IMR-90 (cell line): ENCODE results near the gene KDELR1. TPM values are rescaled to one million over a fixed set of nuclear protein-coding genes. Genes with fewer than 3 reads are reported as not detected.
A peak's percentile ranks its signal among the peaks of the same experiment; 100 is the strongest.

Experiments
- ATAC-seq: fragments of 200-7000 bp; cut with Tn5 transposase; 2 replicates; pipeline ENCODE4 v1.9.1; 2020; ENCODE audit warnings: low read depth, mild to moderate bottlenecking, moderate library complexity
- BruUV-seq: library from RNA; stranded (reverse); fragments of 400-500 nt; replicated peaks from 2 replicates; lab custom pipeline; 2021; lab: Mats Ljungman, UMichigan
- CTCF ChIA-PET: fragments of 300-600 bp; formaldehyde crosslinking; extraction: SDS; loops from one replicate; lab custom pipeline; 2021; ENCODE audit warnings: antibody characterized with exemption; lab: Yijun Ruan, JAX
- POLR2A ChIA-PET: fragments of 300-600 bp; sonication (Branson Sonifier 250); formaldehyde crosslinking; loops from one replicate; lab custom pipeline; 2022; ENCODE audit warnings: antibody characterized with exemption; ENCODE audit not compliant: unreplicated experiment; lab: Charles Lee
- DNase-seq: peaks from one replicate; pipeline ENCODE4 v3.0.0; 2013
- H2AFZ ChIP-seq: replicated peaks from 2 replicates; pipeline ENCODE3; 2013; ENCODE audit warnings: low read length, mild to moderate bottlenecking; ENCODE audit not compliant: poor library complexity
- H2AK5ac ChIP-seq: 2 replicates; pipeline ENCODE4 v1.6.1; 2013; ENCODE audit warnings: low read depth, low read length, inconsistent platforms
- H2AK9ac ChIP-seq: replicated peaks from 2 replicates; pipeline ENCODE3; 2013; ENCODE audit warnings: mild to moderate bottlenecking, low read depth, low read length, moderate library complexity; ENCODE audit not compliant: poor library complexity
- H2BK120ac ChIP-seq: 2 replicates; pipeline ENCODE4 v1.6.1; 2013; ENCODE audit warnings: low read depth, low read length, inconsistent platforms
- H2BK15ac ChIP-seq: 3 replicates; pipeline ENCODE4 v1.6.1; 2013; ENCODE audit warnings: low read depth, low read length, inconsistent platforms
- H2BK20ac ChIP-seq: 2 replicates; pipeline ENCODE4 v1.6.1; 2013; ENCODE audit warnings: low read depth, mild to moderate bottlenecking, inconsistent platforms, low read length, moderate library complexity
- H2BK5ac ChIP-seq: 2 replicates; pipeline ENCODE4 v1.6.1; 2013; ENCODE audit warnings: mild to moderate bottlenecking, low read depth, low read length, inconsistent platforms; ENCODE audit not compliant: poor library complexity, severe bottlenecking
- H3K14ac ChIP-seq: replicated peaks from 2 replicates; pipeline ENCODE4 v1.6.1; 2013; ENCODE audit warnings: low read depth, low read length, inconsistent platforms
- H3K18ac ChIP-seq: 2 replicates; pipeline ENCODE4 v1.6.1; 2013; ENCODE audit warnings: low read depth, low read length, control low read depth
- H3K23ac ChIP-seq: 2 replicates; pipeline ENCODE4 v1.6.1; 2013; ENCODE audit warnings: low read depth, low read length, inconsistent platforms
- H3K27ac ChIP-seq: 2 replicates; pipeline ENCODE4 v1.5.1; 2013; ENCODE audit warnings: mild to moderate bottlenecking, control low read depth, low read length; ENCODE audit not compliant: insufficient read depth
- H3K27me3 ChIP-seq: 2 replicates; pipeline ENCODE4 v1.6.1; 2013; ENCODE audit warnings: low read length; ENCODE audit not compliant: control insufficient read depth, insufficient read depth
- H3K36me3 ChIP-seq: 2 replicates; pipeline ENCODE4 v1.6.1; 2013; ENCODE audit warnings: low read length, mixed read lengths; ENCODE audit not compliant: control insufficient read depth, insufficient read depth
- H3K4ac ChIP-seq: 2 replicates; pipeline ENCODE4 v1.6.1; 2013; ENCODE audit warnings: low read depth, low read length, inconsistent platforms
- H3K4me1 ChIP-seq: 2 replicates; pipeline ENCODE4 v1.6.1; 2013; ENCODE audit warnings: low read length, mixed read lengths; ENCODE audit not compliant: control insufficient read depth, insufficient read depth
- H3K4me2 ChIP-seq: 2 replicates; pipeline ENCODE4 v1.6.1; 2013; ENCODE audit warnings: low read depth, mild to moderate bottlenecking, control low read depth, low read length, moderate library complexity
- H3K4me3 ChIP-seq: 2 replicates; pipeline ENCODE4 v1.5.1; 2013; ENCODE audit warnings: low read depth, mild to moderate bottlenecking, control low read depth, low read length, moderate library complexity; ENCODE audit not compliant: insufficient read depth
- H3K56ac ChIP-seq: 2 replicates; pipeline ENCODE4 v1.6.1; 2013; ENCODE audit warnings: low read length, inconsistent platforms; ENCODE audit not compliant: insufficient read depth; ENCODE audit errors: extremely low read depth
- H3K79me1 ChIP-seq, 2 experiments: 2 replicates each; pipeline ENCODE4 v1.6.1; 2013; ENCODE audit warnings: low read length in 2 of 2, inconsistent platforms in 1 of 2, low read depth in 1 of 2
- H3K9ac ChIP-seq: 2 replicates; pipeline ENCODE4 v1.6.1; 2013; ENCODE audit warnings: low read depth, low read length, control low read depth
- H3K9me1 ChIP-seq: 2 replicates; pipeline ENCODE4 v1.6.1; 2013; ENCODE audit warnings: low read length, inconsistent platforms; ENCODE audit not compliant: insufficient read depth
- H3K9me3 ChIP-seq: 2 replicates; pipeline ENCODE4 v1.6.1; 2013; ENCODE audit warnings: low read length; ENCODE audit not compliant: control insufficient read depth, insufficient read depth
- H4K20me1 ChIP-seq: 2 replicates; pipeline ENCODE4 v1.6.1; 2013; ENCODE audit warnings: low read length, inconsistent platforms; ENCODE audit not compliant: insufficient read depth
- H4K5ac ChIP-seq: 2 replicates; pipeline ENCODE4 v1.6.1; 2013; ENCODE audit warnings: mild to moderate bottlenecking, low read depth, low read length, control low read depth
- H4K8ac ChIP-seq, 2 experiments: 2 replicates each; pipeline ENCODE4 v1.6.1; 2013; ENCODE audit warnings: low read depth in 2 of 2, low read length in 2 of 2, control low read depth in 1 of 2, inconsistent platforms in 1 of 2
- H4K91ac ChIP-seq: 2 replicates; pipeline ENCODE4 v1.6.1; 2013; ENCODE audit warnings: low read depth, low read length, inconsistent platforms; ENCODE audit not compliant: insufficient read depth
- BHLHE40 ChIP-seq: fragments of 150-350 bp; IDR thresholded peaks from 2 replicates; pipeline ENCODE4 v1.6.1; 2016; ENCODE audit warnings: mild to moderate bottlenecking, low read depth, low read length
- CEBPB ChIP-seq: IDR thresholded peaks from 2 replicates; pipeline ENCODE4 v1.6.1; 2012; ENCODE audit warnings: low read depth, low read length, improper control_type of control experiment
- CHD1 ChIP-seq: IDR thresholded peaks from 2 replicates; pipeline ENCODE4 v1.6.1; 2012; ENCODE audit warnings: low read depth, low read length, improper control_type of control experiment
- CTCF ChIP-seq: conservative IDR thresholded peaks from 2 replicates; pipeline ENCODE4 v1.5.1; 2012; ENCODE audit warnings: mild to moderate bottlenecking, low read depth, low read length, improper control_type of control experiment
- ELK1 ChIP-seq: fragments of 150-350 bp; IDR thresholded peaks from 2 replicates; pipeline ENCODE4 v1.6.1; 2016; ENCODE audit warnings: low read depth, mild to moderate bottlenecking, low read length, moderate library complexity, borderline replicate concordance
- FOS ChIP-seq: fragments of 150-350 bp; IDR thresholded peaks from 2 replicates; pipeline ENCODE4 v1.6.1; 2016; ENCODE audit warnings: low read depth, low read length
- MAFK ChIP-seq: IDR thresholded peaks from 2 replicates; pipeline ENCODE4 v1.6.1; 2012; ENCODE audit warnings: low read depth, low read length, improper control_type of control experiment
- MAZ ChIP-seq: IDR thresholded peaks from 2 replicates; pipeline ENCODE4 v1.6.1; 2012; ENCODE audit warnings: low read depth, mild to moderate bottlenecking, low read length, improper control_type of control experiment, moderate library complexity, borderline replicate concordance
- MXI1 ChIP-seq: IDR thresholded peaks from 2 replicates; pipeline ENCODE4 v1.6.1; 2012; ENCODE audit warnings: low read depth, mild to moderate bottlenecking, low read length, moderate library complexity, borderline replicate concordance
- NFE2L2 ChIP-seq: fragments of 150-350 bp; IDR thresholded peaks from 2 replicates; pipeline ENCODE4 v1.6.1; 2016; ENCODE audit warnings: low read depth, mild to moderate bottlenecking, low read length
- POLR2A ChIP-seq: IDR thresholded peaks from 2 replicates; pipeline ENCODE4 v1.6.1; 2012; ENCODE audit warnings: mild to moderate bottlenecking, low read depth, low read length
- RAD21 ChIP-seq: IDR thresholded peaks from 2 replicates; pipeline ENCODE4 v1.6.1; 2012; ENCODE audit warnings: low read length, improper control_type of control experiment
- RCOR1 ChIP-seq: IDR thresholded peaks from 2 replicates; pipeline ENCODE4 v1.6.1; 2012; ENCODE audit warnings: mild to moderate bottlenecking, low read length, improper control_type of control experiment; ENCODE audit not compliant: insufficient replicate concordance
- RFX5 ChIP-seq: IDR thresholded peaks from 2 replicates; pipeline ENCODE4 v1.8.0; 2012; ENCODE audit warnings: low read depth, mild to moderate bottlenecking, low read length, moderate library complexity
- SMC3 ChIP-seq: fragments of 150-350 bp; IDR thresholded peaks from 2 replicates; pipeline ENCODE4 v1.6.1; 2016; ENCODE audit warnings: low read depth, mild to moderate bottlenecking, antibody characterized with exemption, low read length, moderate library complexity
- USF2 ChIP-seq: fragments of 150-350 bp; IDR thresholded peaks from 2 replicates; pipeline ENCODE4 v1.6.1; 2017; ENCODE audit warnings: mild to moderate bottlenecking, antibody characterized with exemption, low read length, low read depth
- WGBS, 2 experiments: methylation state at CpG; one replicate each; pipeline versions ENCODE4 v1.1.5 to v1.1.7; 2013; ENCODE audit warnings: missing lambda C conversion rate in 2 of 2; ENCODE audit not compliant: insufficient read length in 1 of 2; ENCODE audit errors: extremely low coverage in 2 of 2; 5-methylcytosine and 5-hydroxymethylcytosine counted together
- dilution Hi-C: fragments of 300-500 bp; cut with HindIII; formaldehyde crosslinking; loops from one replicate; pipeline ENCODE4 v1.14.3; 2018; ENCODE audit warnings: low sequenced_read_pairs; ENCODE audit not compliant: unreplicated experiment
- in situ Hi-C: fragments of 300-500 bp; cut with MboI; formaldehyde crosslinking; loops from 3 replicates; pipeline ENCODE4 v1.14.3; 2019; ENCODE audit warnings: low sequenced_read_pairs, inconsistent platforms, mixed read lengths
- intact Hi-C: fragments of 100-400 bp; cut with micrococcal nuclease; formaldehyde crosslinking; loops from 2 replicates; pipeline ENCODE4 v1.10.0; 2022
- polyA plus RNA-seq, 3 experiments: library from polyadenylated mRNA; depleted of rRNA; stranded (reverse); fragments of >200 nt; gene quantifications; 2 replicates each; pipeline ENCODE4 v1.2.3, GENCODE V29; 2012; ENCODE audit warnings: low replicate concordance in 1 of 3
- total RNA-seq: library from RNA; depleted of rRNA; stranded (reverse); fragments of >200 nt; gene quantifications from 2 replicates; pipeline ENCODE4 v1.2.3, GENCODE V29; 2012

The KDELR1 gene
- total and polyA plus RNA-seq, 2 of the 4 experiments (the other 2 are of a cell fraction) = 58.8 to 180 TPM

- TF ChIP-seq CEBPB (no peak), SMC3 (no peak), FOS (no peak), RCOR1 (no peak), POLR2A (no peak), RAD21 (no peak), RFX5 (no peak), MXI1 (no peak), CHD1 (no peak), USF2 (no peak), NFE2L2 (no peak), BHLHE40 (no peak), MAFK (no peak), MAZ (no peak), ELK1 (no peak), CTCF (no peak)
- peak overlapping the region; percentile 64 for H3K4me2 ChIP-seq
- peaks cover 50% of the 10 kb centered on the region for H3K27me3 ChIP-seq
- no peaks in the 10 kb centered on the region for H3K36me3 ChIP-seq
- no peaks in the 10 kb centered on the region for H3K9me3 ChIP-seq
- H2AK9ac ChIP-seq = peak overlapping the region; percentile 78
- no TSS peak for BruUV-seq
- no peaks in the 10 kb centered on the region for H3K79me1 ChIP-seq
- H3K9ac ChIP-seq = peak overlapping the region; percentile 42; the same call in 1 of the 2 replicates
- H2BK15ac ChIP-seq = no peak overlapping the region
- no peak overlapping the region for H2BK20ac ChIP-seq
- 33% methylated on average over 1 of the region's 17 CpGs; no CpG with 5 or more reads in 1 of the 2 experiments for WGBS, 2 experiments
- no peaks in the 10 kb centered on the region; the same call in 1 of the 2 replicates for H4K20me1 ChIP-seq
- peak overlapping the region; percentile 26 for H3K4me3 ChIP-seq
- H3K23ac ChIP-seq = peak overlapping the region; percentile 84
- dilution Hi-C loops = no loop called here
- H3K4me1 ChIP-seq = peaks cover 4% of the 10 kb centered on the region; the same call in 1 of the 2 replicates
- no peak overlapping the region for H2BK5ac ChIP-seq
- peak overlapping the region; percentile 83 for H3K4ac ChIP-seq
- H3K18ac ChIP-seq = no peak overlapping the region
- H3K9me1 ChIP-seq = peaks cover 3% of the 10 kb centered on the region; the same call in 1 of the 2 replicates
- in situ Hi-C loops = no loop called here
- H2AK5ac ChIP-seq = peak overlapping the region; percentile 82; the same call in 1 of the 2 replicates
- 0 out of 2 replicates have a peak overlapping the region, but pooled peaks have one; percentile 23 for H4K91ac ChIP-seq
- ChIA-PET POLR2A (no interaction called here), CTCF (no interaction called here)
- H3K56ac ChIP-seq = no peak overlapping the region
- intact Hi-C loops = loop anchor here (10.0 kb wide), 1 partner anchor 73 kb away; the partner anchor contains the start of gene EMP3
- no peak overlapping the region for H3K27ac ChIP-seq
- DNase-seq (no peak), ATAC-seq (no peak)
- peak overlapping the region; percentile 34; the same call in 1 of the 2 replicates for H2BK120ac ChIP-seq
- H3K14ac ChIP-seq = peak overlapping the region; percentile 37
- peak overlapping the region; percentile 30 for H4K5ac ChIP-seq
- H4K8ac ChIP-seq = peak overlapping the region; percentile 18 to 79; a peak in 3 of 4 replicates
- peak overlapping the region; percentile 90 for H2AFZ ChIP-seq
Observed at GRCh38 chr19:48398102-48398374, 6.7 kb upstream of the KDELR1 start.
